HCT116 (cell line): ENCODE data around the gene LAMA4. TPM values are rescaled to one million over a fixed set of nuclear protein-coding genes. Genes with fewer than 3 reads are reported as not detected.

ENCODE experiments used
- ATAC-seq: fragments of 200-7000 bp; cut with Tn5 transposase; 2 replicates; pipeline ENCODE4 v1.9.1; 2020; ENCODE audit warnings: mild to moderate bottlenecking, moderate library complexity
- BruUV-seq: library from RNA; stranded (reverse); fragments of 400-500 nt; replicated peaks from 2 replicates; lab custom pipeline; 2021; lab: Mats Ljungman, UMichigan
- CTCF ChIA-PET: fragments of 300-600 bp; sonication (Branson Sonifier 250); formaldehyde crosslinking; loops from one replicate; lab custom pipeline; 2021; ENCODE audit warnings: antibody characterized with exemption; lab: Charles Lee
- POLR2A ChIA-PET: fragments of 300-600, 350-600 bp; sonication (Branson Sonifier 250); formaldehyde crosslinking; loops from one replicate; lab custom pipeline; 2021; ENCODE audit warnings: antibody characterized with exemption; lab: Charles Lee
- RAD21 ChIA-PET, 2 experiments: fragments of 300-600 bp; sonication (Branson Sonifier 250); formaldehyde crosslinking; loops; one replicate each; lab custom pipeline; 2023; ENCODE audit warnings: low total read pairs in 2 of 2; ENCODE audit not compliant: uncharacterized antibody in 2 of 2, unreplicated experiment in 2 of 2, low non-redundant PET in 1 of 2; lab: Charles Lee
- DNase-seq: peaks from one replicate; pipeline ENCODE4 v3.0.0-alpha.2; 2010; ENCODE audit warnings: low read depth, low spot score
- H2AFZ ChIP-seq: fragments of 200-600 bp; shearing (Covaris generic), sonication (generic); 2 replicates; pipeline ENCODE4 v1.6.1; 2017; ENCODE audit warnings: low read depth, mixed run types, mixed read lengths, antibody characterized with exemption, low read length; ENCODE audit not compliant: poor library complexity, severe bottlenecking
- H3K27ac ChIP-seq: 2 replicates; pipeline ENCODE4 v1.5.1; 2012; ENCODE audit warnings: low read depth, low read length
- H3K27me3 ChIP-seq: fragments of 200-600 bp; sonication (generic); 2 replicates; pipeline ENCODE4 v1.6.1; 2016; ENCODE audit warnings: mixed run types, low read length, mixed read lengths; ENCODE audit not compliant: insufficient read depth
- H3K36me3 ChIP-seq, 2 experiments: fragments of 200-500 bp in 1 of 2; fragments of 200-600 bp in 1 of 2; sonication (Bioruptor generic) in 1 of 2; sonication (generic) in 1 of 2; 2 replicates each; pipeline versions ENCODE4 v1.5.1 to v1.6.1; 2014 to 2016; ENCODE audit warnings: low read length in 2 of 2, inconsistent platforms in 1 of 2, mixed read lengths in 1 of 2, mixed run types in 1 of 2; ENCODE audit not compliant: insufficient read depth in 2 of 2, control insufficient read depth in 1 of 2
- H3K4me1 ChIP-seq, 2 experiments: fragments of 200-600 bp in 1 of 2; sonication (generic) in 1 of 2; 2 replicates each; pipeline versions ENCODE4 v1.5.1 to v1.6.1; 2012 to 2017; ENCODE audit warnings: low read length in 2 of 2, inconsistent platforms in 1 of 2, mild to moderate bottlenecking in 1 of 2, mixed read lengths in 1 of 2, mixed run types in 1 of 2, moderate library complexity in 1 of 2; ENCODE audit not compliant: insufficient read depth in 2 of 2, control insufficient read depth in 1 of 2
- H3K4me2 ChIP-seq: fragments of 200-600 bp; sonication (generic); 2 replicates; pipeline ENCODE4 v1.6.1; 2017; ENCODE audit warnings: mixed run types, low read length, mixed read lengths
- H3K4me3 ChIP-seq, 2 experiments: fragments of 200-600 bp in 1 of 2; sonication (generic) in 1 of 2; replicated peaks in 1 of 2; 2 replicates each; pipeline ENCODE4 v1.5.1; 2011 to 2016; ENCODE audit warnings: low read length in 2 of 2, control low read depth in 1 of 2, low read depth in 1 of 2, mild to moderate bottlenecking in 1 of 2, mixed read lengths in 1 of 2, mixed run types in 1 of 2
- H3K79me2 ChIP-seq: fragments of 200-600 bp; sonication (generic); 2 replicates; pipeline ENCODE4 v1.6.1; 2017; ENCODE audit warnings: mild to moderate bottlenecking, mixed run types, low read length, moderate library complexity, mixed read lengths; ENCODE audit not compliant: insufficient read depth
- H3K9ac ChIP-seq: fragments of 200-600 bp; sonication (generic); 2 replicates; pipeline ENCODE4 v1.6.1; 2016; ENCODE audit warnings: low read length, mixed read lengths
- H3K9me2 ChIP-seq: fragments of 200-600 bp; sonication (generic), shearing (Covaris generic); 2 replicates; pipeline ENCODE4 v1.6.1; 2017; ENCODE audit warnings: mixed run types, mild to moderate bottlenecking, moderate library complexity; ENCODE audit not compliant: insufficient read depth
- H3K9me3 ChIP-seq, 2 experiments: fragments of 200-500 bp in 1 of 2; fragments of 200-600 bp in 1 of 2; sonication (Bioruptor generic) in 1 of 2; sonication (generic) in 1 of 2; 2 replicates each; pipeline ENCODE4 v1.6.1; 2014 to 2017; ENCODE audit warnings: low read length in 2 of 2, mixed read lengths in 2 of 2, inconsistent platforms in 1 of 2, low read depth in 1 of 2, mild to moderate bottlenecking in 1 of 2, mixed run types in 1 of 2, moderate library complexity in 1 of 2; ENCODE audit not compliant: control insufficient read depth in 1 of 2, insufficient read depth in 1 of 2
- H4K20me1 ChIP-seq: fragments of 200-600 bp; sonication (generic), shearing (Covaris generic); 2 replicates; pipeline ENCODE4 v1.6.1; 2017; ENCODE audit warnings: mixed run types, mild to moderate bottlenecking, moderate library complexity; ENCODE audit not compliant: insufficient read depth
- CBX3 ChIP-seq: IDR thresholded peaks from 2 replicates; pipeline ENCODE4 v1.6.1; 2012; ENCODE audit warnings: low read depth
- CEBPB ChIP-seq: IDR thresholded peaks from 2 replicates; pipeline ENCODE4 v1.6.1; 2012; ENCODE audit warnings: low read depth
- EGR1 ChIP-seq: IDR thresholded peaks from 2 replicates; pipeline ENCODE4 v1.6.1; 2012; ENCODE audit warnings: low read depth
- EZH2 ChIP-seq: fragments of 200-600 bp; sonication (generic); IDR thresholded peaks from 2 replicates; pipeline ENCODE4 v1.6.1; 2017; ENCODE audit warnings: antibody characterized with exemption, mixed run types
- FOSL1 ChIP-seq: IDR thresholded peaks from 2 replicates; pipeline ENCODE4 v1.6.1; 2012; ENCODE audit warnings: low read depth
- POLR2A ChIP-seq: IDR thresholded peaks from 2 replicates; pipeline ENCODE4 v1.7.0; 2011; ENCODE audit warnings: borderline replicate concordance; ENCODE audit not compliant: insufficient read depth, insufficient read length; ENCODE audit errors: extremely low read depth
- REST ChIP-seq: IDR thresholded peaks from 2 replicates; pipeline ENCODE4 v1.6.1; 2012; ENCODE audit warnings: low read depth
- SP1 ChIP-seq: IDR thresholded peaks from 2 replicates; pipeline ENCODE4 v1.6.1; 2012; ENCODE audit warnings: low read depth
- SRF ChIP-seq: IDR thresholded peaks from 2 replicates; pipeline ENCODE4 v1.6.1; 2012; ENCODE audit warnings: low read depth
- TCF7L2 ChIP-seq: IDR thresholded peaks from 2 replicates; pipeline ENCODE4 v1.7.0; 2011; ENCODE audit warnings: borderline replicate concordance, inconsistent platforms; ENCODE audit not compliant: insufficient read depth, insufficient read length; ENCODE audit errors: extremely low read depth
- YY1 ChIP-seq: IDR thresholded peaks from 2 replicates; pipeline ENCODE4 v1.6.1; 2011; ENCODE audit warnings: low read length, low read depth, moderate library complexity, mild to moderate bottlenecking; ENCODE audit not compliant: insufficient replicate concordance; ENCODE audit errors: extremely low read depth
- ZFX ChIP-seq: fragments of 450-650 bp; IDR thresholded peaks from 2 replicates; pipeline ENCODE4 v1.6.1; 2017
- intact Hi-C: fragments of 100-400 bp; cut with micrococcal nuclease; formaldehyde crosslinking; loops from 2 replicates; pipeline ENCODE4 v1.10.0; 2022
- total RNA-seq: library from RNA; stranded (reverse); gene quantifications from one replicate; pipeline ENCODE4 v1.2.1, GENCODE V29; 2021; ENCODE audit not compliant: unreplicated experiment
- TF ChIP-seq, protein P1 (sequence below): IDR thresholded peaks from 2 replicates; pipeline ENCODE4 v1.6.1; 2012

Gene LAMA4
- total RNA-seq, 1 experiment from 2014 or later: 2.2 TPM

- no peaks in the 10 kb centered on the region for H3K79me2 ChIP-seq
- no peak overlapping the region for H3K4me2 ChIP-seq
- H3K36me3 ChIP-seq: no peaks in the 10 kb centered on the region
- intact Hi-C loops: no loop called here
- ChIA-PET RAD21 (no interaction called here), POLR2A (no interaction called here), CTCF (no interaction called here)
- H4K20me1 ChIP-seq: no peaks in the 10 kb centered on the region
- no peak overlapping the region for H3K9ac ChIP-seq
- no peak overlapping the region for H3K27ac ChIP-seq
- H3K9me3 ChIP-seq: no peaks in the 10 kb centered on the region
- DNase-seq (no peak), ATAC-seq (no peak)
- TF ChIP-seq YY1 (no peak), EGR1 (no peak), ZFX (no peak), SP1 (no peak), SRF (no peak), CEBPB (no peak), EZH2 (no peak), REST (no peak), CBX3 (no peak), TCF7L2 (no peak), FOSL1 (no peak), POLR2A (no peak)
- TF ChIP-seq, protein P1, sequence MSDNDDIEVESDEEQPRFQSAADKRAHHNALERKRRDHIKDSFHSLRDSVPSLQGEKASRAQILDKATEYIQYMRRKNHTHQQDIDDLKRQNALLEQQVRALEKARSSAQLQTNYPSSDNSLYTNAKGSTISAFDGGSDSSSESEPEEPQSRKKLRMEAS: no peak
- no TSS peak for BruUV-seq
- no peak overlapping the region for H2AFZ ChIP-seq
- H3K4me1 ChIP-seq: peaks cover 0 to 14% of the 10 kb centered on the region in 2 experiments; a peak in 2 of 4 replicates
- no peak overlapping the region for H3K4me3 ChIP-seq
- H3K27me3 ChIP-seq: no peaks in the 10 kb centered on the region
- no peaks in the 10 kb centered on the region for H3K9me2 ChIP-seq
Measured at GRCh38 chr6:112215488-112216284, 38.7 kb downstream of the LAMA4 start.
